Stimulated activated CD4-positive, alpha-beta T cell treated with anti-CD3 and anti-CD28 coated beads, Interleukin-12 subunit alpha, Interleukin-12 subunit beta, amount 100 ng/mL, for 48 hours (primary cell): ENCODE measurements around the gene CCDC107.

Experiments
- DNase-seq, 3 donors: peaks; one replicate each; pipeline ENCODE4 v3.0.0-alpha.2; 2020; ENCODE audit warnings: low read depth in 2 of 3, low spot score in 1 of 3

Gene CCDC107

GRCh38 chr9:35700031-35700430 lies 41.9 kb downstream of the CCDC107 start:
- no peak for DNase-seq

GRCh38 chr9:35700942-35701341 lies 42.9 kb downstream of the CCDC107 start:
- DNase-seq = no peak

GRCh38 chr9:35702696-35703095 lies 44.6 kb downstream of the CCDC107 start:
- DNase-seq = no peak

GRCh38 chr9:35703906-35704672 lies 46.0 kb downstream of the CCDC107 start:
- no peak for DNase-seq

- DNase-seq = no peak
These were observed 47.3 kb downstream of the CCDC107 start for GRCh38 chr9:35705372-35705771.

- DNase-seq = no peak
These were observed 47.8 kb downstream of the CCDC107 start for GRCh38 chr9:35705836-35706430.

- DNase-seq = no peak
These were observed 48.9 kb downstream of the CCDC107 start for GRCh38 chr9:35706951-35707350.

GRCh38 chr9:35708146-35708545 lies 50.1 kb downstream of the CCDC107 start:
- DNase-seq = no peak

- DNase-seq = no peak
These were observed 52.9 kb downstream of the CCDC107 start for GRCh38 chr9:35710818-35711500.
